Activated CD4-positive, alpha-beta T cell treated with anti-CD3 and anti-CD28 coated beads, Interleukin-2, amount 50 U/mL, for 24 hours (primary cell): ENCODE measurements around the gene SACS.
"Not testable (repeated sequence)": the region's sequence is repeated elsewhere in the genome, so short reads cannot be mapped to it uniquely, and the experiment has no call there.

Experiments
- DNase-seq, 2 donors: peaks; one replicate each; pipeline ENCODE4 v3.0.0-alpha.2; 2020; ENCODE audit warnings: low read depth in 1 of 2, low spot score in 1 of 2

The SACS gene

GRCh38 chr13:23455401-23456185 lies 22.1 kb upstream of the SACS start:
- DNase-seq, result no peak

- DNase-seq, result no peak
These were observed 19.6 kb upstream of the SACS start for GRCh38 chr13:23453132-23453531.

- no peak for DNase-seq
These were observed 17.0 kb upstream of the SACS start for GRCh38 chr13:23450340-23451046.

- DNase-seq, result no peak
These were observed 16.1 kb upstream of the SACS start for GRCh38 chr13:23449398-23450162.

- no peak for DNase-seq
These were observed 14.4 kb upstream of the SACS start for GRCh38 chr13:23447927-23448326.

- DNase-seq, result no peak
These were observed 12.3 kb upstream of the SACS start for GRCh38 chr13:23445794-23446193.

GRCh38 chr13:23443878-23444277 lies 10.4 kb upstream of the SACS start:
- no peak for DNase-seq

- no peak for DNase-seq
These were observed 9.6 kb upstream of the SACS start for GRCh38 chr13:23443110-23443509.

GRCh38 chr13:23440821-23441618 lies 7.5 kb upstream of the SACS start:
- no peak for DNase-seq

GRCh38 chr13:23440324-23440723 lies 6.8 kb upstream of the SACS start:
- DNase-seq, result not testable (repeated sequence)

- no peak for DNase-seq
These were observed 4.4 kb upstream of the SACS start for GRCh38 chr13:23437916-23438315.

- DNase-seq, result no peak
These were observed 3.2 kb upstream of the SACS start for GRCh38 chr13:23436680-23437079.

- DNase-seq, result no peak
These were observed 989 bp upstream of the SACS start for GRCh38 chr13:23434491-23434890.

GRCh38 chr13:23432626-23433025 lies 876 bp downstream of the SACS start:
- DNase-seq, result no peak

GRCh38 chr13:23430664-23431063 lies 2.8 kb downstream of the SACS start:
- DNase-seq, result no peak

- no peak for DNase-seq
These were observed 5.5 kb downstream of the SACS start for GRCh38 chr13:23427881-23428528.

- no peak for DNase-seq
These were observed 6.1 kb downstream of the SACS start for GRCh38 chr13:23427342-23427843.

GRCh38 chr13:23421596-23421995 lies 11.9 kb downstream of the SACS start:
- DNase-seq, result no peak

GRCh38 chr13:23418776-23419683 lies 14.5 kb downstream of the SACS start:
- no peak for DNase-seq
